HG03066 (cell line): Measurements from ENCODE around the gene XDH.

Experiments used
- ATAC-seq: cut with Tn5 transposase; IDR thresholded peaks from one replicate; pipeline ENCODE4 v1.9.1; 2021; ENCODE audit warnings: low read depth; ENCODE audit not compliant: unreplicated experiment

Gene XDH

DNA sequence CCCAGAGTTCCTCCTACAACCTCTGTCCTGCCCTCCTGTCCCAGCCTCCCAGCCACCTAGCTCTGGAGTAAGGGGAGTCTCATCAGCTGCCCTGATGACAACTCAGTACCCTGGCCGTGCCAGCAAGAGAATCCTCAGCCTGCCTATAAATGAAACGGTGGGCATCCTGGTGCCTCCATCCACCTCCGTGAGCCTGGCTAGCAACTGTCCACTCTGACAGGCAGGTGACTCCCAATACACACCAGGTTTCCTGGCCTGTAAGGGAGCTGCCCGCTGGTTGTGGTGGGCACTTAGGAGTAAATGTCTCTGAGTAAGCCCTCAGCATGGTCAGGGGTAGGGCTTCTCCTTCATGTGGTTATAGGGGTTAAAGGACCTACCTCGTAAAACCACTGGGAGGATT, 81.5 kb downstream of the XDH start:
- ATAC-seq, result no peak

DNA sequence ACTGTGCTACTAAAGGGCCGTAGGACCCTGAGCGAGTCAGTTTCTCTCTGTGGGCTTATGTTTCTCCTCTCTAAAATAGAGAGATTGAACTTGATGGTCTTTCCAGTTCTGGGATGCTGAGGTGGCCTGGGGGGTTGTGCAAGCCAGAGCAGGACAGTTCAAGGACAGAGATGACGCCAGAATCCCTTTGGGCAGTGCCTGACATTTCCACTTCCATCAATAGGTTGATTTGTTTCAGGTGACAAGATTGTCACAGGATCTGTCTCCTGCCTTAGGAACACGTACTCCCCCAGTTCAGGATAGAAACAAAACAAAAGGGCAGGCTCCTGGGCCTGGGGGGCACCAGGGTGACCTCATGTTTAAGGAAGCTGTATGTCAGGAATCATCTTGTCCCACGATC, 82.0 kb downstream of the XDH start:
- no peak for ATAC-seq

DNA sequence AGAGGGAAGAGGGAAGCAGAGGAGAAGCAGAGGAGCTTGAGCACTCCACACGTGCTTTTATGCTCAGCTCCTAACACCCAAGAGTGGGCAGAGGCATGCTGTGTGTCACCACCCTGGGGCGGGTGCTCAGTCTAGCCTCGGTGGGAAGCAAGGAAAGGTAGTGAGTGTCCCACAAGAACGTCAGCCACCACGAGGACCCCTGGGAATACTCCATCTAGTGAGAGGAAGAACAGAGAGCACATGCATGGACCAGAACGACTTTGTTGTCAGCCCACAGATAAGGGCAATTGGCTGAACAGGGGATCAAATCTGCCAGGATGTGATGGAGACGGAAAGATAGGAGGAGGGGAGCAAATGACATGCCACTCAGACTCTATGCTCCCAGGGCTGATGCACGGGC, 83.4 kb downstream of the XDH start:
- no peak for ATAC-seq

DNA sequence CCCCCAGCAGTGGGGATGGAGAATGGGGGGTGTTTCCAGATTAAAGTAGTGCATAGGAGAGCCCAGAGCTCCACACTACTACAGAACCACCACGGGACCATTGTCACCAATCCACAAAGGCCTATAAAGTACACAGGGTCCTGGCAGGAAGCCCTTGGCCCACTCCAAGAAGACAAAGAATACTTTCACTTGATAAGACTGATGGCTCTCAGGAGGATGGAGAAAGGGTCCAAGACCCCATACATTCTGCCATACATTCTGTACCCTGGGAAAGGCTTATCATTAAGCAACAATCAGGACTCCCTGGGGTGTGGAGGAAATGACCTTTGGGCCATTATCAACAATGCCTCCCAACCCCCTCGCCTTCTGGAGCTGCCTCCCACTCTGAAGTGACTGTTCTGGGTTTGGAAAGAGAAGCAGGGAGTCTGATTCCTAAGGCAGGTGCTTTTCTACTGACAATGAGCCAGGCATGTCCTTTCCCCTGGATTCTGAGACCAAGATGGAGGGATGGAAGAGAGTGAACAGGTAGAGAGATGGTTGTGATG, 85.4 kb downstream of the XDH start:
- no peak for ATAC-seq

DNA sequence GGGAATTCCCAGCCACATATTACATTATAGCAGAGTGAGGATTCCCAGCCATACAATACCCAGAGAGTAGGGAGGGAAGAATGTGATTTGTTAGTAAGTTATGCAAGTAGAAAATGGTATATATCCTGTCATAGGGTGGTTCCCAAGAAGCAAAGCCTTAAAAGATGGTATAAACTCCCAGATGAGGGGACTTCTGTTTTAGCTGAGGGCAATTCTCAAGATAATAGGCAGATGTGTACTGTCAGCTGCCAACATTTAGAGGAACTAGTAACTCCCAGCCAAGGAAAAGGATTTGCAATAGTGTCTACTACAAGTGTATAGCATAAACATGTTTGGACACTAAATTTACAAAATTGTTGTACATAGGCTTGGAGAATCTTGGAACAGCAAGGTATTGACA, 86.5 kb downstream of the XDH start:
- ATAC-seq, result no peak

DNA sequence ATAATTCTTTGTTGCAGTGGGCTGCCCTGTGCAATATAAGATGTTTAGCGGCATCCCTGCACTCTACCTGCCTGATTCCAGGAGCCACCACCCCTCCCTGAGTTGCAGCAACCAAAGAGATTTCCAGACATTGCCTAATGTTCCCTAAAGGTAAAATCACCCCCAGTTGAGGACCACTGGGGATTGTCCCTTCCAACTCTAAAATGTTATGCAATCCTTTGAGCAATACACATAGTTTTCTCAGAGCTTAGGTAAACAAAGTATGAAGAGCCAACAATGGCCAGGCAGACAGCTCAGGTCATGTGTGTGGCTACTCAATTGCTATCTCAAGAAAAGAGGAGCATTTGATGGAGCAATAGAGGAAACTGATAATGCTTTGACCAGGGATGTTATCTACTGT, 87.0 kb downstream of the XDH start:
- ATAC-seq, result no peak

DNA sequence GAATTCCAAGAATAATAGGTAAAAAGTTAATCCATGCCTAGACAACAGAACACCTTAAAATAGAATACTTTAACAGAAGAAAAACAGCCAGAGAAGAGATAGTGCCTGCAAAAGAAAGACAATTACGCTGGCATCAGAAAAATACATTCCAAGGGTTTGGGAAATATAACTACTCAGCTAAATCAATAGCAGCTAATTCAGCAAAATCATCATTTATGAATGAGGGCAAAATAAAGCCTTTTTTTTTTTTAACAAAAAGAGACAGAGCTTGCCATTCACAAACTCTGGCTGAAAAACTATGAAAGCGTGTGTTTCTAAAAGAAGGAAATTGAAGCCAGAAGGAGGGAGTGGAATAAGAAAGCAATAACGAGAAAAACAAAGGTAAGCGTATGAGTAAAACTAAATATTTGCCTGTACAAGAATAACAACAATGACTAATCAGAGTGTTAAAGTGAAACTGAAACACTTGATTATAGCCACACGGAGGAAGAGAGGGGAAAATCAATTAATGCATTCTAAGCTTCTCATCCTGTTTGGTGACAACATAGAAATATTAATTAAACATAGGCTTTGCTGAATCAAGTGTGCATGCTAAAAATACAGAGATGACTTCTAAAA, 90.4 kb downstream of the XDH start:
- peak; percentile 72 for ATAC-seq

DNA sequence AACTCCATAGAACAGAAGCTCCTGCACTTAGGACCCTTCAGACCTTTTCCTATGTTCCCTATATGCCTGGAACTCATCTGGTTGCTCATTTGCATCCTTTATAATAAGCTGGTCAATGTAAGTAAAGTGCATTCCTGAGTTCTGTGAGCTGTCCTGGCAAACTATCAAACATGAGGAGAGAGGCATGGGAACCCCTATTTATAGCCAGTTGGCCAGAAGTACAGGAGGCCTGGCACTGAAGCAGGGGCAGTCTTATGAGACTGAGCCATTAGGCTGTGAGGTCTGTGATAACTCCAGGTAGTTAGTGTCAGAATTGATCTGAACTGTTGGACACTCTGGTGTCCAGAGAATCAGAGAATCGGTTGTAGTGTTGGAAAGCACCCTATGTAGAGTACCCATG, 92.2 kb downstream of the XDH start:
- no peak for ATAC-seq

DNA sequence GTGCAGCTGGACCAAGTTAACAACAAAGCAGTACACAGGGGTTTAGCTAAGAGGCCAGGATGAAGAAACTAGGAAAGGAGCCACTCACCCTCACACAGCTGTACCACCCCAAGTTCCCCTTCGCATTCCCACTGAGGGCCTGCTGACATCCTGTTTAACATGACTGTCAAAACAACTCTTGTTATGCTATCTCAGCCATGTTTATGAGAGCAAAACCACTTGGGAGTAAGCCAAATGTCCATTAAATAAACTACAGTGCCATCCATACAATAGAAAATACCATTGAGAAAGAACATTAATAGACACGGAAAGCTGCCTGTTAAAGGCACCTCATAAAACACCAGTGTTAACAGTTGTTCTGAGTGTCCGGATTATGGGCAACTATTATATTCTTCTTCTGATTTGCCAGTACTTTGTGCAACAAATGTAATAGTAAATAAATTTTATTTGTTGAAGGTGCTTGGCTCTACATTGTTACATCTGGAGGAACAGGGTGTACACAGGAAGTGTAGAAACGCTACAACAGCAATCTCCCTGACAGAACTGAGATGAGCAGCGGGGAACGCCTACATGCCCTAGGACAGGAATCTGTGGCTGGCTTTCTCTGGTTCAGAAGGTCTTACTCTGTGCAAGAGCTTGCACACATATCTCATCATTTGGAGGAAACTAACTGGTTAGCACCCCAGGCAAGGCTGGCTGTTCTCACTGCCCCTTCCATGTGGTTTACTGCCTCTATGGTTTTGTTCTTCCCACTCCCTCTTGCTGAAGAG, 95.0 kb downstream of the XDH start:
- ATAC-seq, result peak; percentile 57

DNA sequence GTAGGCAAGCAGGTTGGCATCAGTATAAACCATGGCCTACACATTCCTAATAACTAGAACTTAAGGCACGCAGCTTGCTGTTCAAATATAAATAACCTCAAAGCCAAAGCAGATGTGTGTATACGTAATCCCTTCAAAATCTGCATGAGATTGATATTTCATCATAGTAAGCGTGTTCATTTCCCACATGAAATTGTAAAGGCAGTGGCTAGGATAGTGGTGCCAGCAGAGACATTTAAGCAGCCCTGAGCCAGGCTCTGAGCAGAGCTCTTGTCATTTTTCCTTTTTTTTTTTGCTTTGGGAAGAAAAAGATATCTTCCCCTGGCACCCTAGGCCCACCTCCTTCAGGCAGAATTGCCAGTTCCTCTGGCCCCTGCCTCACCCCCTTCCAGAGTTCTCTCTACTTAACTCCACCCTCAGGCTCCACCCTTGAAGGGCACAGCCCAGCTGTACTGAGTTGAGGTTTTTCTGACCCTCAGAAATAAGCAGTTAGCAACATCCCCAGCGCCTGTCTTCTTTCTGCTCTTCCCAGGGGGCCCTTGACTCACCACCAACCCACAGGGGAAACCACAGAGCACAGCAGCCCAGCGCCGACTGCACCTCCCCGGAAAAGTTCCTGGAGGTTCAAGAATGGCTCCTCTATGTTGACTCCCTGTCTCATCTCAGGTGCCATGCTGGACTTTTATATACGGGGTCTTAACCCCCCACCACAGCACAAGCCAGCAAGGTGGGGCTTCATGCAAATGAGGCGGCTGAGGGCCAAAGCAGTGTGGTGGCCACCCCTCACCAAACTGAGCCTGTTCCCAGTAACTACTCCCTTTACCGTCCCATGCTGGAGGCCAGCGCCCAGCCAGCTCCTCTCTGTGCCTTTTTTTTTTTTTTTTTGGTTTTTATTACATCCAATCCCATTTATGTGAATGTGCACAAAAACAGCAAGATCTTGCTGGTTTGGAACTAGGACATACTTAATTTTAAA, 95.9 kb downstream of the XDH start:
- ATAC-seq, result peak; percentile 50

DNA sequence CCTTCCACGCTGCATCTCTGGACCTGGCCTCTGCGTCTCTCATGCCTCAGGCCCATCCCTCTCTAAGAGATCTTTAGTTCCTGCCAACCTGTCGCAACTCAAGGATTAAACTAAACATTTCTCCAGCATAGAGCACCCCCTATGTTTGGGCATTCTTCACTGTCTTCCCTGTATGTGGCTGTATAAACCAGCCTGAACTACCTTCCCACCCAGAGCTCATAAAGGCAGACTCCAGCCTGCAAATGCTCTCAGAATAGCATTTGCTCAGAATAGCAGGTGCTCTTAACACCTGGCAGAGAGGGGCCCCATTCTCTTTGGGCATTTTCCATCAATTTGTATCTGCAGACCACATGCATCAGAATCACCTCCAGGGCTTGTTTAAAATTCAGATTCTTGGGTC, 97.1 kb downstream of the XDH start:
- ATAC-seq, result no peak

DNA sequence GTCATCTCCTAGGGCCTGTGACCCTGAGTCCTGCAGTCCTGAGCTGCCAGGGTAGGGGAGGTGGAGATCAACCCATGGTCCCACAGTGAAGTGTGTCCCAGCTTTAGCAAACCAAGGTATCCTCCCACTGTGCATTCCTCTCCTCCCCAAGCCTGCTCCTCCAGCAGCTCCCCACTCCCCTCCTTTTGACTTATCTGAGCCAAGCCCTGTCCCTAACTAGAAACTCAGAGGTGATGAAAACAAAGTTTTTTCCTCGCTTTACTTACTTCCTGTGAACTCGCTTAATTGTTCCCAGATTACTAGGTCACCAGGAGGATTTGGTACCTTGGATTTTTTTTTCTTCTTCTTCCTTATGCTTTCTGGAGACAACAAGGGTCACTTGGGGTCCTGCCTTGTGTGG, 99.8 kb downstream of the XDH start:
- no peak for ATAC-seq

DNA sequence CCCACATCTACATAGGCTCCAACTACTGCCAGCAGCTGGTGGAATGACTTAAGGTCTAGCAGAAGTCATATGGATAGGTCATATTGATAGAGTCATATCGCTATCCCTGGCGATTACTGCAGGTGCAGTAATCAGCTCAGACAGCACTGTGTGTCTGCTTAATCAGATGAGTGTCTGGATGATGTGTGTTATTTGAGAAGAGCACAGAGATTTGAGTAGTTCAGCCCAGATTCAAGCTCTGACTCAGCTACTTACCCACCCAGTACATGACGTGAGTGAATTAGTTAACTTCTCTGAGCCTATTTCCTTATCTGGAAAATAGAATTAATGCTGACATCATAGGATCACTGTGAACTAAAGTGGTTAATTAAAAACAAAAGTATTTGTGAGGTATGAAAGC, 101.6 kb downstream of the XDH start:
- no peak for ATAC-seq

DNA sequence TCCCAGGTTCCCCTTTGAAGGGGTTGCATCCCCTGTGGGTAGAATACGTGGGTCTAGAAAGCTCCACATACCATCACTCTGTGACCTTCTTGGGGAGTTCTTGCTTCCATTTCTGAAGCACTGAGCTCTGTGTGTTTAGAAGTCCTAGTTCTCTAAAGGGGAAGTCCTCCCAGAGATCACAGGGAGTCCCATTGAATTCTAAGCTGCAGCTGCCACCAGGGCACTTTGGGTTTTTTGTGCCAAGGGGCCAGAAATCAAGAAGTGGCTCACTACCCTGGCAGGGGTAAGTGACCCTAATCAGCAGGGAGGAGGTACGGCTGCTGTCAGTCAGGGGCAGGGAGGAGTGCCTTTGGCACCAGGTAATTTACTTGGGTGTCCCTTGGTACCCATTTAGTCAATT, 109.7 kb downstream of the XDH start:
- ATAC-seq, result no peak

DNA sequence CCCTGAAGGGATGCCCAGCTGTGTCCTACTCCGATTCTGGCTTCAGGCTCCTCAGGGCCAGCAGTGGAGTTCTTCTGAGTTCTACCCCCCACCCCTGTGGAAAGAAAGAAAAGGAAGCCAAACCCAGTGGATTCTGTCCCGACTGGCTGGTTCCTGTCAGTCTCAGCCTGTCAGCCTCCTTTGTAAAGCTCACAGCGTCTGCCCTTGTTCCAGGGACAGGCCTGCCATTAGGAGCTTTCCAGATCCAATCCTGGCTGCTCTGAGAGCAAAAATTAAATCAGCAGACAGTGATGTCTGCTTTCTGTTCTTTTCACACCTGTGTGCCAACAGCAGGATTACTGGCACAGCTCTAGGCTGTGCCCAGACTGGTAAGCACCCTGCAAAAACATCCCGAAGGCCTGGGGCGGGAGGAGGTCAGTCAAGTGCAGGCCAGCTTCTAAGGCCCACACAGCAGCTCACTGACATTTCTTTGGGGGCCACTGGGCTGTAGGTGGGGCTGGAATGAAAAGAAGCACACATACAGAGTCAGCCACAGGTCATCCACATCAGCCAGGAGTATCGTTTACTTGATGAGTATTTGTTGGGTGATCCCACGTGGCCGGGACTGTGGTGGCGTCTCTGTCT, 111.5 kb downstream of the XDH start:
- ATAC-seq, result no peak

DNA sequence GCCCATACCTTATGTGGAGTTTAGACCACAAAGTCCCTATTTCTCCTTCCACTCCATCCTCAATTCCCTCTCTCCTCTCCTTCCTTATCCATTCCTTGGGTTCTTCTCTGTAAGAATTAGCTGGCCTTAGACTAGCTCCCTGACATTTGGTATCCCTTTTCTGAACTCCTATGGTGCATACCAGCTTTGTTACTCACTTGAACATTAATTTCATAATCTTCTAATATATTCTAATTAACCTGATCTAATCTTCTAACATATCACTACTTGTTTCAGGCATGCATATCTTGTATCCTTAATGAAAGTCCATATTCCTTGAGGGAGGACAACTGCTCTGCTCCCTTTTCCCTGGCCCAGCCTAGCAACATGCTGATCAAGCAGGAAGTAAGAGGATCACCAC, 114.2 kb downstream of the XDH start:
- ATAC-seq, result no peak

DNA sequence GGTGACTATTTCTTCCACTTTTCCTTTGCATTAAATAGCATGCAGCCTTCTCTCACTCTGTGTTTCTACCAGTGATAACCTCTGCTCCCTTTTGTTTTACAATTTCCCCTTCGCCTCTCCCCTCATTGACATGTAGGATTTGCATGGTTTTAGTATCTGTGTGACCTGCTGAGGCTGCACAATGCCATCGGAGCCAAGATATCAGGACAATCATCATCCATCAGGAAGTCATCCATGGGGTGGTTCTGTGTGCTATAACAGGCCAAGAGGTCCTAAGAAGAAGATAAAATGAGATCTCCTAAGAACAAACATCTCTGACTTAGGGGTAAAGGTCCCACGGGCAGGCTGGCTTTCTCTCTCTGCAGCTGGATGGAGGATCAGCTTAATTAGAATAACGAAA, 115.0 kb downstream of the XDH start:
- ATAC-seq, result no peak

DNA sequence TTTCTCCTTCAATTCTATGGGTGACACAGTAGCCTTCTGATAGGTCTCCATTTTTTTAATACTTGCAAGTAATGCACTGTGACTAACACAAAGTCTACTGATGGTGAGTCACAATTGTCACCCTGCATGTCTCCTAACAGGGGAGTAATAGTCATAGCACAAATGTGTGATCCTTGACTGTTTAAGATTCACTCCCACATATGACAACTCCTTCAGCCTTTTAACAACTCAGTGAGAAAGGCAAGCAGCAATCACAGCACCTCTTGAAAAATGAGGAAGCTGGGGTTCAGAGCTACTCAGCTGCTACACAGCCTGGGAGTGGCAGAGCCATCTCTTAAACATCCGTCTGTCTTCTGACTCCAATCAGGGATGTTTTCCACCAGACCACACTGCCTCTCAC, 116.8 kb downstream of the XDH start:
- no peak for ATAC-seq

DNA sequence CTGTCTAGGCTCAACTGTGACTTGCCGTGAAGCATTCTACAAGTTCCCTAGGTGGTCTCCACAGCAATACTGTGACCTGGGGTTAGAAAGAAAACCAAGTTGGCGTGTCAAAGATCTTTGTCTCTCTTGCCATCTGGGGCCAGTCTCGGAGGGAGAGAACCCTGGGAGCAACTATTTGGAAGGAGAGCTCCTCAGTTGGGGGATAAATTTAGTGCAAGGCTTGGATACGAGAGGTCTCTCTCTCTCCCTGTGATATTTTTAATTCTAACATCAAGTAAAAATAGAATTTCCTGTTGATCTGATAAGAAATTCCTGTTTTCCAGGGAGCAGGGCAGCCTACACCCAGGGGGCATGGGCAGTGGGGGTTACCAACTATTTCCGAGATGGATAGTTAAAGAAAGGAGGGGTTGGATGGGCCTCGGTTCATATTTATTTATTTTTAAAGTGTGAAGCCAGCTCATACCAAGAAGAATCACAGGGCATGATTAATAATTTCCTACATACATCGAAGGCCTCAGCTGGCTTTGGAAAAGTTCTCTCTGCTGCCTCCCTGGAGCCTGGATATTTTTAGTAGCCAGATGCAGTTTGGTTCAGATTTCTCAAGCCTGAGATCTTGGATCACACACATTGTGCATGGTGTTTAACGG, 117.8 kb downstream of the XDH start:
- no peak for ATAC-seq

DNA sequence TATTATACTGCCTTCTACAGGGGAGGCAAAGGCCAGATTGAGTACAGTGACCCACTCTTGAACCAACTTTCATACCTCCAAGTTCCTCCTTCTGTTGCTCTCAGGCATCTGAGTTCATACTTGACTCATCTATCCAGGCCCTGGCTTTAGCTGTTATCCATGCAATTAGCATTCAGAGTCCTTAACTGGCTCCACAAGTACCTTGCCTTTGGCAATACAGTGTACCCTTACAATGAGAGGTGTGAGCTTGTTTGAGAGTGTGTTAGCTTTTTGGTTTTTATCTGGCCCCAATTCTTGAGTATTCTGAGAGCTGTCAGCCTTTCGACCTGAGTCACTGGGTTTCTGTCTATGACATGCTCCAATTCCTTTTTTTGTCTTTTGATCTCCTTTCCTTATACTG, 120.3 kb downstream of the XDH start:
- ATAC-seq, result no peak
